ENCODE measurements around the gene CHIC2. TPM values are rescaled to one million over a fixed set of nuclear protein-coding genes. Genes with fewer than 3 reads are reported as not detected.
"Not testable (repeated sequence)": the region's sequence is repeated elsewhere in the genome, so short reads cannot be mapped to it uniquely, and the experiment has no call there.

The CHIC2 gene
- total RNA-seq, 3 donors from 2014 or later: 33.9 to 71.4 (median 47.5) TPM

GRCh38 chr4:54036184-54036583 lies 28.2 kb downstream of the CHIC2 start:
- intact Hi-C loops (cut with DNase I; ENCODE audit: low total_unique reads): no loop called here
- no peak for DNase-seq (ENCODE audit: low spot score in 2 of 2)
- TF ChIP-seq CTCF (IDR thresholded peaks at IDR 0.05): no peak
- no peak for TF ChIP-seq POLR2A (IDR thresholded peaks at IDR 0.05)
- no peak for TF ChIP-seq POLR2AphosphoS5 (IDR thresholded peaks at IDR 0.05)

GRCh38 chr4:54032558-54033135 lies 31.8 kb downstream of the CHIC2 start:
- no peak overlapping the region for H3K27ac ChIP-seq
- TF ChIP-seq CTCF (IDR thresholded peaks at IDR 0.05) (no peak), POLR2A (IDR thresholded peaks at IDR 0.05) (no peak), POLR2AphosphoS5 (IDR thresholded peaks at IDR 0.05) (no peak)
- intact Hi-C loops (cut with DNase I; ENCODE audit: low total_unique reads): no loop called here
- no peak for DNase-seq (ENCODE audit: low spot score in 2 of 2)
- H3K27me3 ChIP-seq: no peaks in the 10 kb centered on the region
- H3K4me3 ChIP-seq: no peak overlapping the region
- no peaks in the 10 kb centered on the region for H3K4me1 ChIP-seq
- no peaks in the 10 kb centered on the region for H3K9me3 ChIP-seq
- no peaks in the 10 kb centered on the region for H3K36me3 ChIP-seq

More at GRCh38 chr4:54036184-54036583, 28.2 kb downstream of the CHIC2 start:
- no peaks in the 10 kb centered on the region for H3K27me3 ChIP-seq
- no peaks in the 10 kb centered on the region for H3K4me1 ChIP-seq
- no peaks in the 10 kb centered on the region for H3K36me3 ChIP-seq
- no peak overlapping the region for H3K4me3 ChIP-seq
- no peaks in the 10 kb centered on the region for H3K9me3 ChIP-seq
- no peak overlapping the region for H3K27ac ChIP-seq

- intact Hi-C loops (cut with DNase I; ENCODE audit: low total_unique reads): no loop called here
- Histone ChIP-seq H3K4me3 (no peak overlapping the region), H3K36me3 (no peaks in the 10 kb centered on the region), H3K4me1 (no peaks in the 10 kb centered on the region), H3K27me3 (no peaks in the 10 kb centered on the region), H3K27ac (no peak overlapping the region), H3K9me3 (no peaks in the 10 kb centered on the region)
- TF ChIP-seq POLR2AphosphoS5 (IDR thresholded peaks at IDR 0.05): no peak
- TF ChIP-seq CTCF (IDR thresholded peaks at IDR 0.05): no peak
- no peak for TF ChIP-seq POLR2A (IDR thresholded peaks at IDR 0.05)
- no peak for DNase-seq (ENCODE audit: low spot score in 2 of 2)
These were observed 37.1 kb downstream of the CHIC2 start for GRCh38 chr4:54027311-54027710.

- no peaks in the 10 kb centered on the region for H3K27me3 ChIP-seq
- TF ChIP-seq CTCF (IDR thresholded peaks at IDR 0.05): no peak
- no peak for TF ChIP-seq POLR2AphosphoS5 (IDR thresholded peaks at IDR 0.05)
- H3K4me1 ChIP-seq: no peaks in the 10 kb centered on the region
- intact Hi-C loops (cut with DNase I; ENCODE audit: low total_unique reads): no loop called here
- H3K9me3 ChIP-seq: no peaks in the 10 kb centered on the region
- no peak for DNase-seq (ENCODE audit: low spot score in 2 of 2)
- H3K27ac ChIP-seq: no peak overlapping the region
- no peaks in the 10 kb centered on the region for H3K36me3 ChIP-seq
- no peak overlapping the region for H3K4me3 ChIP-seq
These were observed 38.8 kb downstream of the CHIC2 start for GRCh38 chr4:54025582-54025981.

- intact Hi-C loops (cut with DNase I; ENCODE audit: low total_unique reads); H3K9me3 ChIP-seq; H3K36me3 ChIP-seq; H3K4me1 ChIP-seq; H3K4me3 ChIP-seq; H3K27me3 ChIP-seq; DNase-seq (ENCODE audit: low spot score in 2 of 2); H3K27ac ChIP-seq: not testable (repeated sequence)
These were observed 41.4 kb downstream of the CHIC2 start for GRCh38 chr4:54023019-54023418.

- Histone ChIP-seq H3K4me1 (no peaks in the 10 kb centered on the region), H3K4me3 (no peak overlapping the region), H3K27ac (no peak overlapping the region), H3K36me3 (no peaks in the 10 kb centered on the region), H3K27me3 (no peaks in the 10 kb centered on the region), H3K9me3 (no peaks in the 10 kb centered on the region)
- DNase-seq (ENCODE audit: low spot score in 2 of 2): no peak
- intact Hi-C loops (cut with DNase I; ENCODE audit: low total_unique reads): no loop called here
- TF ChIP-seq CTCF (IDR thresholded peaks at IDR 0.05) (no peak), POLR2A (IDR thresholded peaks at IDR 0.05) (no peak), POLR2AphosphoS5 (IDR thresholded peaks at IDR 0.05) (no peak)
These were observed 46.4 kb downstream of the CHIC2 start for GRCh38 chr4:54017974-54018373.
